ENCODE results near the gene CCNYL1. TPM values are rescaled to one million over a fixed set of nuclear protein-coding genes. Genes with fewer than 3 reads are reported as not detected.

Gene CCNYL1
- total and polyA plus RNA-seq, 2 donors from 2014 or later: 6.7 to 14.6 TPM

DNA sequence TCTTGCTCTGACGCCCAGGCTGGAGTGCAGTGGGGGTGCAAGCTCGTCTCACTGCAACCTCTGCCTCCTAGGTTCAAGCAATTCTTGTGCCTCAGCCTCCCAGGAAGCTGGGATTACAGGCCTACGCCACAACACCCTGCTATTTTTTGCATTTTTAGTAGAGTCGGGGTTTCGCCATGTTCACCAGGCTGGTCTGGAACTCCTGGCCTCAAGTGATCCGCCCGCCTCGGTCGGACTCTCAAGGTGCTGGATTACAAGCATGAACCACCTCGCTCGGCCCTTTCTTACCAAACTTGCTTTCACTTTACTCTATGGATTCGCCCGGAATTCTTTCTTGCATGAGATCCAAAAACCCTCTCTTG is 61.4 kb downstream of the CCNYL1 start:
- no peak overlapping the region for H3K27ac ChIP-seq (ENCODE audit: low read depth in 2 of 2, low read length in 2 of 2)
- H3K4me1 ChIP-seq (ENCODE audit: control insufficient read depth in 2 of 3, insufficient read depth in 2 of 3, low read depth in 1 of 3, low read length in 3 of 3): peaks cover 0 to 2% (median 0%) of the 10 kb centered on the region in 3 donors
- TF ChIP-seq, protein P1, sequence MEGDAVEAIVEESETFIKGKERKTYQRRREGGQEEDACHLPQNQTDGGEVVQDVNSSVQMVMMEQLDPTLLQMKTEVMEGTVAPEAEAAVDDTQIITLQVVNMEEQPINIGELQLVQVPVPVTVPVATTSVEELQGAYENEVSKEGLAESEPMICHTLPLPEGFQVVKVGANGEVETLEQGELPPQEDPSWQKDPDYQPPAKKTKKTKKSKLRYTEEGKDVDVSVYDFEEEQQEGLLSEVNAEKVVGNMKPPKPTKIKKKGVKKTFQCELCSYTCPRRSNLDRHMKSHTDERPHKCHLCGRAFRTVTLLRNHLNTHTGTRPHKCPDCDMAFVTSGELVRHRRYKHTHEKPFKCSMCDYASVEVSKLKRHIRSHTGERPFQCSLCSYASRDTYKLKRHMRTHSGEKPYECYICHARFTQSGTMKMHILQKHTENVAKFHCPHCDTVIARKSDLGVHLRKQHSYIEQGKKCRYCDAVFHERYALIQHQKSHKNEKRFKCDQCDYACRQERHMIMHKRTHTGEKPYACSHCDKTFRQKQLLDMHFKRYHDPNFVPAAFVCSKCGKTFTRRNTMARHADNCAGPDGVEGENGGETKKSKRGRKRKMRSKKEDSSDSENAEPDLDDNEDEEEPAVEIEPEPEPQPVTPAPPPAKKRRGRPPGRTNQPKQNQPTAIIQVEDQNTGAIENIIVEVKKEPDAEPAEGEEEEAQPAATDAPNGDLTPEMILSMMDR (IDR thresholded peaks at IDR 0.05; ENCODE audit: borderline replicate concordance, extremely low read depth, insufficient read depth): no peak
- H3K36me3 ChIP-seq (ENCODE audit: control insufficient read depth in 2 of 3, insufficient read depth in 3 of 3, low read length in 3 of 3): no peaks in the 10 kb centered on the region
- DNase-seq (no peak), FAIRE-seq (no peak)
- intact Hi-C loops (cut with DNase I): no loop called here
- no peaks in the 10 kb centered on the region for H3K9me3 ChIP-seq (ENCODE audit: control insufficient read depth in 2 of 3, insufficient read depth in 1 of 3, low read length in 3 of 3)
- no peak overlapping the region for H3K9ac ChIP-seq (ENCODE audit: low read length in 3 of 3)
- H3K4me3 ChIP-seq (ENCODE audit: low read length in 3 of 3): no peak overlapping the region
- H3K27me3 ChIP-seq (ENCODE audit: control insufficient read depth, insufficient read depth, low read length): no peaks in the 10 kb centered on the region

DNA sequence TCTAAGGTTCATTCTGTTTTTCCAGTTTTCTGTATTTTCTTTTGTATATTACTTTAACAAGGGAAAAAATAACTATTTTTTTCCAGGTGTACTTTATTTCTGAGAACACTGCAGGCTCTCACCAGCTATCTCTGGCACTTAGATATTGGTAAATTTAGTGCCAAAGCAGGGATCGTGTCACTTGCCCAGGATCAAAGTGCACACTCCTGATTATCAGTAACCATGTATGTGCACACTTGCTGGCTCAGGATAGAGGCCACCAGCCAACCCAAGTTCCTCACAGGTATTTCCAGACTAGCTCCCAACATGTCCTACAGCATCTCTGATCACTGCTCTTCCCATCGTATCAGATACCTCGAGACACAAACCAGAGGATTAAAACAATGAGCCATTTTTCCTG is 64.0 kb downstream of the CCNYL1 start:
- H3K9me3 ChIP-seq (ENCODE audit: control insufficient read depth in 2 of 3, insufficient read depth in 1 of 3, low read length in 3 of 3): no peaks in the 10 kb centered on the region
- H3K27ac ChIP-seq (ENCODE audit: low read depth in 2 of 2, low read length in 2 of 2): no peak overlapping the region
- TF ChIP-seq, protein P1 (IDR thresholded peaks at IDR 0.05; ENCODE audit: borderline replicate concordance, extremely low read depth, insufficient read depth): no peak
- H3K4me3 ChIP-seq (ENCODE audit: low read length in 3 of 3): no peak overlapping the region
- no peaks in the 10 kb centered on the region for H3K27me3 ChIP-seq (ENCODE audit: control insufficient read depth, insufficient read depth, low read length)
- FAIRE-seq: no peak
- intact Hi-C loops (cut with DNase I): no loop called here
- H3K4me1 ChIP-seq (ENCODE audit: control insufficient read depth in 2 of 3, insufficient read depth in 2 of 3, low read depth in 1 of 3, low read length in 3 of 3): no peaks in the 10 kb centered on the region
- no peaks in the 10 kb centered on the region for H3K36me3 ChIP-seq (ENCODE audit: control insufficient read depth in 2 of 3, insufficient read depth in 3 of 3, low read length in 3 of 3)
- no peak overlapping the region for H3K9ac ChIP-seq (ENCODE audit: low read length in 3 of 3)
- no peak for DNase-seq

DNA sequence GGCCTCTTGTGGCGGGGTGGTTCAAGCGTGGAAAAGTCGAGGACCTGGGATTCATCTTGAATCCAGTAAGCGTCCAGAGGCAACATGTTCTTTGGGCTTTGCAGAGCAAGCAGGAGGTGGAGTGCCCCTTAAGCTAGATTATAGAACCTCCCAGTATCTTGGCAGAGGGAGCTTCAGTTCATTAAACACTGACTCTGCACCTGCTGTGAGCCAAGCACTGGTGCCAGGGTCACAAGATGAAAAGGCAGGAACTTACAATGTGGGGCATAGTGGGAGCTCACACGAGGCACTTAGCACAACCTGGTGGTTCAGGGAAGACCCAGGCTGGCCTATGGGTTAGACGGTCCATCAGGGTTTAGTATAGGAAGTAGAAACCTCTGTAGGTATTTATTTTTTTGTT is 65.7 kb downstream of the CCNYL1 start:
- Histone ChIP-seq H3K9me3 (ENCODE audit: control insufficient read depth in 2 of 3, insufficient read depth in 1 of 3, low read length in 3 of 3) (no peaks in the 10 kb centered on the region), H3K4me3 (ENCODE audit: low read length in 3 of 3) (no peak overlapping the region), H3K27me3 (ENCODE audit: control insufficient read depth, insufficient read depth, low read length) (no peaks in the 10 kb centered on the region), H3K9ac (ENCODE audit: low read length in 3 of 3) (no peak overlapping the region), H3K36me3 (ENCODE audit: control insufficient read depth in 2 of 3, insufficient read depth in 3 of 3, low read length in 3 of 3) (no peaks in the 10 kb centered on the region), H3K4me1 (ENCODE audit: control insufficient read depth in 2 of 3, insufficient read depth in 2 of 3, low read depth in 1 of 3, low read length in 3 of 3) (no peaks in the 10 kb centered on the region), H3K27ac (ENCODE audit: low read depth in 2 of 2, low read length in 2 of 2) (no peak overlapping the region)
- DNase-seq: no peak
- TF ChIP-seq, protein P1 (IDR thresholded peaks at IDR 0.05; ENCODE audit: borderline replicate concordance, extremely low read depth, insufficient read depth): no peak
- intact Hi-C loops (cut with DNase I): no loop called here
- FAIRE-seq: no peak

DNA sequence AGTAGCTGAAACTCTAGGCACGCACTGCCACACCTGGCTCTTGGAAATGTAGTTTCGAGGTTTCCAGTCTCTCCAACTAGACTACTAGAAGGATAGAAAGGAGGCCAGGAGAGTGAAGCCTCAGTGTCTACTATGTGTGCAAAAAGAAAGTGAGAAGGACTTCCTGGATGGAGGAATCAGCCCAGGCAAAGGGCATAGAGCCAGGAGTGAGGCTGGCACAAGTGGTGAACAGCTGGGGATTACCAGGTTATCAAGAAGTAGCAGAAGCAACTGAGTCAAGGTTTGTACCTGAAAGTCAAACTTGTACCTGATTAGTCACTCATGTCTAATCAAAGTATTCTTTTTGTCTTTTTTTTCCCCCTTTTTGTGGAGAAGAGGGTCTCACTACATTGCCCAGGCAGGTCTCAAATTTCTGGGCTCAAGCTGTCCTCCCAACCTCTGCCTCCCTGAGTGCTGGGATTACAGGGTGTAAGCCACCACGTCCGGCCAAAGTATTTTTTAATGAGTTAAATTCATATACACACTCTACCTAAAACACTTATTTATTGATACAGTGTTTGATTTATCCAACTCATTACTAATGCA is 67.0 kb downstream of the CCNYL1 start:
- no peak for FAIRE-seq
- Histone ChIP-seq H3K9ac (ENCODE audit: low read length in 3 of 3) (no peak overlapping the region), H3K36me3 (ENCODE audit: control insufficient read depth in 2 of 3, insufficient read depth in 3 of 3, low read length in 3 of 3) (no peaks in the 10 kb centered on the region), H3K27me3 (ENCODE audit: control insufficient read depth, insufficient read depth, low read length) (no peaks in the 10 kb centered on the region), H3K4me1 (ENCODE audit: control insufficient read depth in 2 of 3, insufficient read depth in 2 of 3, low read depth in 1 of 3, low read length in 3 of 3) (no peaks in the 10 kb centered on the region), H3K27ac (ENCODE audit: low read depth in 2 of 2, low read length in 2 of 2) (no peak overlapping the region), H3K4me3 (ENCODE audit: low read length in 3 of 3) (no peak overlapping the region), H3K9me3 (ENCODE audit: control insufficient read depth in 2 of 3, insufficient read depth in 1 of 3, low read length in 3 of 3) (no peaks in the 10 kb centered on the region)
- DNase-seq: no peak
- intact Hi-C loops (cut with DNase I): no loop called here
- TF ChIP-seq, protein P1 (IDR thresholded peaks at IDR 0.05; ENCODE audit: borderline replicate concordance, extremely low read depth, insufficient read depth): no peak
